ENCODE data around the gene CRNN. TPM values are rescaled to one million over a fixed set of nuclear protein-coding genes. Genes with fewer than 3 reads are reported as not detected.

CRNN gene
- total RNA-seq, 4 donors from 2014 or later, result not detected

- Histone ChIP-seq H3K4me1 (no peaks in the 10 kb centered on the region), H3K9me3 (no peaks in the 10 kb centered on the region), H3K27me3 (no peaks in the 10 kb centered on the region), H3K27ac (no peak overlapping the region), H3K36me3 (no peaks in the 10 kb centered on the region), H3K4me3 (no peak overlapping the region)
- in situ Hi-C loops (cut with MboI; ENCODE audit: low sequenced_read_pairs in 4 of 4), result no loop called here
- intact Hi-C loops (cut with DNase I; ENCODE audit: low total_unique reads), result no loop called here
- no peak for TF ChIP-seq POLR2A (IDR thresholded peaks at IDR 0.05)
- TF ChIP-seq, protein P1, sequence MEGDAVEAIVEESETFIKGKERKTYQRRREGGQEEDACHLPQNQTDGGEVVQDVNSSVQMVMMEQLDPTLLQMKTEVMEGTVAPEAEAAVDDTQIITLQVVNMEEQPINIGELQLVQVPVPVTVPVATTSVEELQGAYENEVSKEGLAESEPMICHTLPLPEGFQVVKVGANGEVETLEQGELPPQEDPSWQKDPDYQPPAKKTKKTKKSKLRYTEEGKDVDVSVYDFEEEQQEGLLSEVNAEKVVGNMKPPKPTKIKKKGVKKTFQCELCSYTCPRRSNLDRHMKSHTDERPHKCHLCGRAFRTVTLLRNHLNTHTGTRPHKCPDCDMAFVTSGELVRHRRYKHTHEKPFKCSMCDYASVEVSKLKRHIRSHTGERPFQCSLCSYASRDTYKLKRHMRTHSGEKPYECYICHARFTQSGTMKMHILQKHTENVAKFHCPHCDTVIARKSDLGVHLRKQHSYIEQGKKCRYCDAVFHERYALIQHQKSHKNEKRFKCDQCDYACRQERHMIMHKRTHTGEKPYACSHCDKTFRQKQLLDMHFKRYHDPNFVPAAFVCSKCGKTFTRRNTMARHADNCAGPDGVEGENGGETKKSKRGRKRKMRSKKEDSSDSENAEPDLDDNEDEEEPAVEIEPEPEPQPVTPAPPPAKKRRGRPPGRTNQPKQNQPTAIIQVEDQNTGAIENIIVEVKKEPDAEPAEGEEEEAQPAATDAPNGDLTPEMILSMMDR (IDR thresholded peaks at IDR 0.05 in 4 of 5, conservative IDR thresholded peaks at IDR 0.05 in 1 of 5), result no peak
- DNase-seq (no peak), ATAC-seq (no peak)
Measured at GRCh38 chr1:152419917-152420316, 5.9 kb upstream of the CRNN start.

DNA sequence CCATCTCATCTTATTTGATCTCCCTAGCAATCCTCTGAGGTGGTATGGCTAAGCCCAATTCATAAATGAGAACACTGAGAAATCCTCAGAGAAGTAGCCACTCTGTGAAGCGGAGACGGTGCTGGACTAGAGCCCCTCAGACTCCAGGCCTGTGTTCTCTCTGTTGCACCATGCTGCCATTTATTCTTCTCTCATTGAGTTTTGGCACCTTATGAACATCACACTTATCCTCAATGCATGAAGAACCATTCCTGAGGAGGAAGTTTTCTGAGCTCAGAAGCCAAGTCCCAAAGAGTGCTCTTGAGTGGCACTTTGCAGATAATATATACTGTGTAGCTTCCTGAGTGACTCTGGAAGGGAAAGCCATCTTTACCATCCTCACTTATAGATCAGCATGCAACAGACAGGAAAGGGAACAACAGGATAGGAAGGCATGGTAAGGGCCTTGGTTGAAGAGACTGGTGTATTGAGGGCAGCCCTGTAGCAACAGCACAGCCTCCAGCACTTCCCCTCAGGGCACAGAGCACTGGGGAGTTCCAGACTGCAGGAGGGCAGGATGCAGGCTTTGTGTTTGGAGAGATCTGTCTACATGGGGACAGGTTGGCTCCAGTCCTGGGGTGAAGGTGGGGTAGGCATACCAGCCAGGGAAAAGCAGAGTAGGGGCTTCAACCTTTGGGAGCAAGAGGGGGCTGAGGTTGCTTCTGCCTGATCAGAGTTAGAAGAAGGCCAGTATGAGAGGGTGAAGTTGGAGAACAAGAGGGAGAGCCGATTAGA is 1.6 kb upstream of the CRNN start:
- in situ Hi-C loops (cut with MboI; ENCODE audit: low sequenced_read_pairs in 4 of 4) (no loop called here), intact Hi-C loops (cut with DNase I; ENCODE audit: low total_unique reads) (no loop called here)
- Histone ChIP-seq H3K27me3 (no peaks in the 10 kb centered on the region), H3K4me1 (no peaks in the 10 kb centered on the region), H3K36me3 (no peaks in the 10 kb centered on the region), H3K4me3 (no peak overlapping the region), H3K27ac (no peak overlapping the region), H3K9me3 (no peaks in the 10 kb centered on the region)
- no peak for ATAC-seq
- TF ChIP-seq, protein P1 (IDR thresholded peaks at IDR 0.05 in 4 of 5, conservative IDR thresholded peaks at IDR 0.05 in 1 of 5), result no peak
- TF ChIP-seq POLR2A (IDR thresholded peaks at IDR 0.05), result no peak
- DNase-seq, result no peak

GRCh38 chr1:152412756-152413155 is 1.3 kb downstream of the CRNN start:
- no peaks in the 10 kb centered on the region for H3K27me3 ChIP-seq
- no peak overlapping the region for H3K27ac ChIP-seq
- intact Hi-C loops (cut with DNase I; ENCODE audit: low total_unique reads) (no loop called here), in situ Hi-C loops (cut with MboI; ENCODE audit: low sequenced_read_pairs in 4 of 4) (no loop called here)
- no peak overlapping the region for H3K4me3 ChIP-seq
- no peak for ATAC-seq
- no peaks in the 10 kb centered on the region for H3K9me3 ChIP-seq
- no peaks in the 10 kb centered on the region for H3K36me3 ChIP-seq
- no peak for DNase-seq
- TF ChIP-seq, protein P1 (IDR thresholded peaks at IDR 0.05 in 4 of 5, conservative IDR thresholded peaks at IDR 0.05 in 1 of 5), result no peak
- no peak for TF ChIP-seq POLR2A (IDR thresholded peaks at IDR 0.05)
- H3K4me1 ChIP-seq, result no peaks in the 10 kb centered on the region

- Histone ChIP-seq H3K27me3 (no peaks in the 10 kb centered on the region), H3K9me3 (no peaks in the 10 kb centered on the region), H3K36me3 (no peaks in the 10 kb centered on the region), H3K4me1 (no peaks in the 10 kb centered on the region), H3K4me3 (no peak overlapping the region), H3K27ac (no peak overlapping the region)
- intact Hi-C loops (cut with DNase I; ENCODE audit: low total_unique reads), result no loop called here
- no peak for ATAC-seq
- TF ChIP-seq, protein P1 (IDR thresholded peaks at IDR 0.05 in 4 of 5, conservative IDR thresholded peaks at IDR 0.05 in 1 of 5), result no peak
- TF ChIP-seq POLR2A (IDR thresholded peaks at IDR 0.05), result no peak
- no peak for DNase-seq
- in situ Hi-C loops (cut with MboI; ENCODE audit: low sequenced_read_pairs in 4 of 4), result no loop called here
Measured at GRCh38 chr1:152411134-152411533, 2.9 kb downstream of the CRNN start.

GRCh38 chr1:152410599-152410998 is 3.5 kb downstream of the CRNN start:
- H3K9me3 ChIP-seq, result no peaks in the 10 kb centered on the region
- intact Hi-C loops (cut with DNase I; ENCODE audit: low total_unique reads), result no loop called here
- no peak for ATAC-seq
- no peak for TF ChIP-seq POLR2A (IDR thresholded peaks at IDR 0.05)
- TF ChIP-seq, protein P1 (IDR thresholded peaks at IDR 0.05 in 4 of 5, conservative IDR thresholded peaks at IDR 0.05 in 1 of 5), result no peak
- DNase-seq, result no peak
- H3K4me3 ChIP-seq, result no peak overlapping the region
- no peaks in the 10 kb centered on the region for H3K36me3 ChIP-seq
- in situ Hi-C loops (cut with MboI; ENCODE audit: low sequenced_read_pairs in 4 of 4), result no loop called here
- H3K4me1 ChIP-seq, result no peaks in the 10 kb centered on the region
- H3K27ac ChIP-seq, result no peak overlapping the region
- no peaks in the 10 kb centered on the region for H3K27me3 ChIP-seq
